NCI-H2107 (cell line): ENCODE data around the gene DMKN.

ENCODE experiments used
- DNase-seq: peaks from one replicate; lab custom pipeline; 2025; lab: John Stamatoyannopoulos, UW

DMKN gene

GRCh38 chr19:35549174-35549788 lies 35.8 kb upstream of the DMKN start:
- DNase-seq, result peak; percentile 63

GRCh38 chr19:35546532-35546931 lies 33.1 kb upstream of the DMKN start:
- DNase-seq, result no peak

- no peak for DNase-seq
Observed at GRCh38 chr19:35545855-35546381, 32.5 kb upstream of the DMKN start.

- peak; percentile 16 for DNase-seq
Observed at GRCh38 chr19:35545001-35545854, 31.8 kb upstream of the DMKN start, which contains the start of gene TMEM147. TSS of gene TMEM147 (plus strand) at chr19:35545626. CDS start at chr19:35545740, 114 bp downstream.

- DNase-seq, result no peak
Observed at GRCh38 chr19:35544110-35544802, 30.8 kb upstream of the DMKN start.

- no peak for DNase-seq
Observed at GRCh38 chr19:35543280-35544109, 30.0 kb upstream of the DMKN start.

- no peak for DNase-seq
Observed at GRCh38 chr19:35542209-35542608, 28.8 kb upstream of the DMKN start.

- no peak for DNase-seq
Observed at GRCh38 chr19:35540356-35540927, 27.0 kb upstream of the DMKN start.

GRCh38 chr19:35539850-35540249 lies 26.4 kb upstream of the DMKN start:
- no peak for DNase-seq

- no peak for DNase-seq
Observed at GRCh38 chr19:35539314-35539713, 25.9 kb upstream of the DMKN start.

GRCh38 chr19:35534803-35535480 lies 21.5 kb upstream of the DMKN start:
- DNase-seq, result peak; percentile 15

GRCh38 chr19:35533822-35534392 lies 20.5 kb upstream of the DMKN start:
- DNase-seq, result no peak

- no peak for DNase-seq
Observed at GRCh38 chr19:35533201-35533821, 19.9 kb upstream of the DMKN start, which contains the start of gene GAPDHS. TSS of gene GAPDHS (plus strand) at chr19:35533456. CDS start at chr19:35533528, 72 bp downstream.

GRCh38 chr19:35531291-35531690 lies 17.8 kb upstream of the DMKN start:
- no peak for DNase-seq

- DNase-seq, result no peak
Observed at GRCh38 chr19:35529241-35530218, 16.1 kb upstream of the DMKN start.

GRCh38 chr19:35528218-35529038 lies 15.0 kb upstream of the DMKN start, which contains the start of gene SBSN:
TSS of gene SBSN (minus strand) at chr19:35528311. CDS start at chr19:35528281, 30 bp downstream.
- no peak for DNase-seq

GRCh38 chr19:35525873-35526272 lies 12.4 kb upstream of the DMKN start:
- DNase-seq, result no peak
